MCF 10A (cell line): ENCODE measurements around the gene PRDM1. TPM values are rescaled to one million over a fixed set of nuclear protein-coding genes. Genes with fewer than 3 reads are reported as not detected.

ENCODE experiments used
- BruUV-seq: library from RNA; stranded (reverse); fragments of 400-500 nt; replicated peaks from 2 replicates; lab custom pipeline; 2021; lab: Mats Ljungman, UMichigan
- CTCF ChIA-PET: fragments of 300-600 bp; sonication (Branson Sonifier 250); formaldehyde crosslinking; extraction: SDS; loops from one replicate; lab custom pipeline; 2021; ENCODE audit warnings: antibody characterized with exemption, inconsistent platforms; lab: Yijun Ruan, JAX
- POLR2A ChIA-PET: fragments of 300-600, 350-650 bp; sonication (Branson Sonifier 250); formaldehyde crosslinking; extraction: SDS; loops from one replicate; lab custom pipeline; 2020; ENCODE audit warnings: antibody characterized with exemption, inconsistent platforms; lab: Yijun Ruan, JAX
- DNase-seq: peaks from one replicate; pipeline ENCODE4 v3.0.0-alpha.2; 2018; ENCODE audit not compliant: unreplicated experiment
- H3K27ac Mint-ChIP-seq: one replicate; pipeline ENCODE4 v1.8.0; 2022; ENCODE audit warnings: mild to moderate bottlenecking, low read depth, mixed read lengths; ENCODE audit not compliant: unreplicated experiment
- H3K27me3 Mint-ChIP-seq: one replicate; pipeline ENCODE4 v1.8.0; 2022; ENCODE audit warnings: mixed read lengths; ENCODE audit not compliant: insufficient read depth, unreplicated experiment
- H3K36me3 Mint-ChIP-seq: one replicate; pipeline ENCODE4 v1.8.0; 2022; ENCODE audit warnings: mild to moderate bottlenecking, moderate library complexity, mixed read lengths; ENCODE audit not compliant: insufficient read depth, unreplicated experiment
- H3K4me1 Mint-ChIP-seq: one replicate; pipeline ENCODE4 v1.8.0; 2022; ENCODE audit warnings: mixed read lengths; ENCODE audit not compliant: insufficient read depth, unreplicated experiment
- H3K4me3 Mint-ChIP-seq: one replicate; pipeline ENCODE4 v1.8.0; 2022; ENCODE audit warnings: mild to moderate bottlenecking, moderate library complexity, mixed read lengths; ENCODE audit not compliant: unreplicated experiment
- H3K9me3 Mint-ChIP-seq: one replicate; pipeline ENCODE4 v1.8.0; 2022; ENCODE audit warnings: mixed read lengths; ENCODE audit not compliant: unreplicated experiment
- CTCF ChIP-seq: fragments of 200-600 bp; IDR thresholded peaks from one replicate; pipeline ENCODE4 v1.8.0; 2022; ENCODE audit warnings: antibody characterized with exemption, mild to moderate bottlenecking; ENCODE audit not compliant: unreplicated experiment
- intact Hi-C: fragments of 100-400 bp; cut with micrococcal nuclease; formaldehyde crosslinking; loops from 2 replicates; pipeline ENCODE4 v1.14.1; 2022
- total RNA-seq: library from RNA; stranded (reverse); gene quantifications from 2 replicates; pipeline ENCODE4 v1.2.3, GENCODE V29; 2022

PRDM1 gene
- total RNA-seq, 1 experiment from 2014 or later = 13.1 TPM

DNA sequence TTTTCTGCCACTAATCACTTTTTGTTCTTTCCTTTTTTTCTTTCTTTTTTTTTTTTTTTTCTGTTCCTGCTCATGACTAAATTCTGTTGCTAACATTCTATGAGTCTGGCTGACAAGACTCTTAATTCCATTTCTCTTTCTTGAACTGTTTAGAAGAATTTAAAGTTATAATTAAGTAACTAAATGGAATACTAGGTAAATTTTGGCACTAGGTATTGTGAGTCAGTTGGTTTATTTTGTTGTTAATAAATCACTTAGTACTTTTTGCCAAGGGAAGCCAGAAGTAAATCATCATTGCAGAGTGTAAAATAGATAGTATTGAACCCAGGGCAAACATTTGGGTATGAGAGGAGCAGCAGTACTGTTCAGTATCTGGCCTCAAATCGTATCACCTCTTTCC, 42.0 kb upstream of the PRDM1 start:
- H3K4me1 Mint-ChIP-seq = no peaks in the 10 kb centered on the region
- no peak overlapping the region for H3K4me3 Mint-ChIP-seq
- H3K27me3 Mint-ChIP-seq = no peaks in the 10 kb centered on the region
- BruUV-seq = no TSS peak
- no peak for DNase-seq
- H3K9me3 Mint-ChIP-seq = no peaks in the 10 kb centered on the region
- no peak for TF ChIP-seq CTCF
- intact Hi-C loops = no loop called here
- no peaks in the 10 kb centered on the region for H3K36me3 Mint-ChIP-seq
- POLR2A ChIA-PET = interaction anchor here (0.7 kb wide), 1 partner anchor 52 kb away, joined by 3 read pairs; no protein-coding TSS in a partner anchor
- H3K27ac Mint-ChIP-seq = no peak overlapping the region
- CTCF ChIA-PET = interaction anchor here (0.6 to 0.7 kb wide), 2 partner anchors 71 to 260 kb away, joined by 3 read pairs; no protein-coding TSS in a partner anchor

DNA sequence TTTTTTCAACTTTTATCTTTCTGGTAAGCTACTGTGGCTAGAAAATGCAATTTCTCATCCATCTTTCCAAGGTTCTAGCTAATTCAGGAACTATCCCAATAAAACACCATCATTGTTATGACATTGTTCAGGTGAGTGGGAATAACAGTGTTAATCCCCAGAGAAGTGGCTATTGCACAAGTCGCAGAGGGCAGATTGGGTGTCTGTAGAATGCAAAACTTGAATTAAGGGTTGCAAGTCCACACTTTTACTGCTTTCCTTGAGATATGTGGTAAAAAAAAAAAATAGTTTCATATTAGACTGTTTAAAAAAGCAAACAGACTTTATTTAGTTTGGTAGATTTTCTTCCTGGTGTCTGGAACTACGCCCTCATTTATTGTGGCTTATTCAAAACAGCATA, 41.1 kb upstream of the PRDM1 start:
- ChIA-PET POLR2A (interaction anchor here (0.7 kb wide), 1 partner anchor 53 kb away, joined by 3 read pairs; no protein-coding TSS in a partner anchor), CTCF (interaction anchor here (0.5 kb wide), 1 partner anchor 615 kb away, joined by 3 read pairs; no protein-coding TSS in a partner anchor)
- TF ChIP-seq CTCF = no peak
- no peak for DNase-seq
- H3K4me3 Mint-ChIP-seq = no peak overlapping the region
- no peak overlapping the region for H3K27ac Mint-ChIP-seq
- no peaks in the 10 kb centered on the region for H3K36me3 Mint-ChIP-seq
- intact Hi-C loops = no loop called here
- no peaks in the 10 kb centered on the region for H3K9me3 Mint-ChIP-seq
- no peaks in the 10 kb centered on the region for H3K4me1 Mint-ChIP-seq
- no TSS peak for BruUV-seq
- H3K27me3 Mint-ChIP-seq = no peaks in the 10 kb centered on the region

DNA sequence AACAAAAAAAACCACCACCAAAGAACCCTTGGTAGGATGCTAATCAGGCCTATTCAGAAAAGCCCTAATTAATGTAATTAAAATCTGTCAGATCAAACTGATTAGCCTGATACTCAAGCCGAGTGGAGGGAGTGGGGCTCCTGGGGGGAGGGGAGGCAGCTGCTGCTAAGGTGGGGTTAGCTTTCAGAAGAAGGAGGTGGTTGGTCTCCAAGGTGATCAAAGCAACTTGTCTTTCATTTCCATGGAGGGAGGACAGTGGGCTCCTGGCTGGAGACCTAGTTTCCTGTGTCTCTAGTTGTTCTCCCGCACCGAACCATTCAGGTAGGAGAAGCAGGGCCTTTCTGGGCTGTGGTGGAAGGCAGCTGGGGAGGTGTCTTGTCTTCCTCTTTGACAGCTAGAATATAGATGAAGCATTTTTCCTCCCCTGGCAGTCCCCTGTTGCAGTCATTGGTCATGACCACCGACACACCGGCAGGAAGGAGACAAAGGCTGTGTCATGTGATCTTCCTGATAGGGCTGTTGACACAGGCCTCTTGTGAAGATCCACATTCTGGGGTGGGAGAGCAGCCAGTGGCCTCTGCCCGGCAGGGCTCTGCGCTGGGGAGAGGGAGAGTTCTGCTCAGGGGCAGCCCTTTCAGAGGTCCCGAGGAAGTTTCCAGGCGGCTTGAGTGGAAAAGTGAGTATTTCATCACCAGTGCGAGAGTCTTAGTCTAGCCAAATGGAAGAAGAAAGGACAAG, 39.9 kb upstream of the PRDM1 start:
- Mint-ChIP-seq H3K4me3 (no peak overlapping the region), H3K9me3 (no peaks in the 10 kb centered on the region), H3K36me3 (no peaks in the 10 kb centered on the region), H3K27ac (no peak overlapping the region), H3K27me3 (no peaks in the 10 kb centered on the region), H3K4me1 (no peaks in the 10 kb centered on the region)
- POLR2A ChIA-PET = interaction anchor here (0.7 to 1.3 kb wide), 2 partner anchors 14 to 103 kb away, joined by 3 read pairs; no protein-coding TSS in a partner anchor
- CTCF ChIA-PET = interaction anchor here (0.6 to 1.2 kb wide), 4 partner anchors 10 to 255 kb away, joined by 3 read pairs; no protein-coding TSS in a partner anchor
- TF ChIP-seq CTCF = no peak
- DNase-seq = no peak
- intact Hi-C loops = no loop called here
- BruUV-seq = no TSS peak

GRCh38 chr6:106046854-106047200, 39.3 kb upstream of the PRDM1 start:
- no peak for DNase-seq
- no peaks in the 10 kb centered on the region for H3K9me3 Mint-ChIP-seq
- H3K36me3 Mint-ChIP-seq = no peaks in the 10 kb centered on the region
- intact Hi-C loops = no loop called here
- BruUV-seq = no TSS peak
- no peaks in the 10 kb centered on the region for H3K4me1 Mint-ChIP-seq
- CTCF ChIA-PET = interaction anchor here (0.6 to 1.2 kb wide), 4 partner anchors 9 to 254 kb away, joined by 3 read pairs; no protein-coding TSS in a partner anchor
- H3K27ac Mint-ChIP-seq = no peak overlapping the region
- TF ChIP-seq CTCF = no peak
- H3K4me3 Mint-ChIP-seq = no peak overlapping the region
- no peaks in the 10 kb centered on the region for H3K27me3 Mint-ChIP-seq
- POLR2A ChIA-PET = interaction anchor here (0.7 to 1.3 kb wide), 2 partner anchors 13 to 103 kb away, joined by 3 read pairs; no protein-coding TSS in a partner anchor
